ENCODE measurements around the gene PI3. TPM values are rescaled to one million over a fixed set of nuclear protein-coding genes. Genes with fewer than 3 reads are reported as not detected.

The PI3 gene
- total and polyA plus RNA-seq, 2 experiments from 2014 or later: not detected

- TF ChIP-seq CTCF (conservative IDR thresholded peaks at IDR 0.05; ENCODE audit: low read depth in 2 of 2) (no peak), CREB1 (CRISPR knock-in tag; IDR thresholded peaks at IDR 0.05; ENCODE audit: low read depth) (no peak), POLR2AphosphoS5 (IDR thresholded peaks at IDR 0.05; ENCODE audit: low read depth) (no peak), ETS1 (IDR thresholded peaks at IDR 0.05) (no peak), ZNF331 (CRISPR knock-in tag; IDR thresholded peaks at IDR 0.05; ENCODE audit: low read depth) (no peak), NANOG (IDR thresholded peaks at IDR 0.05; ENCODE audit: borderline replicate concordance) (no peak), STAT1 (IDR thresholded peaks at IDR 0.05; ENCODE audit: unreplicated experiment) (no peak)
These were observed 9.8 kb upstream of the PI3 start (continued) for GRCh38 chr20:45164906-45165305.

- Histone ChIP-seq H3K4me2 (no peak overlapping the region), H3K4me1 (ENCODE audit: insufficient read depth) (no peaks in the 10 kb centered on the region), H3K9me2 (ENCODE audit: insufficient read depth) (peaks cover 6% of the 10 kb centered on the region; the same call in 1 of the 2 replicates), H3K27ac (ENCODE audit: low read depth) (no peak overlapping the region), H4K20me1 (replicated peaks; ENCODE audit: insufficient read depth) (no peaks in the 10 kb centered on the region), H3K36me3 (ENCODE audit: insufficient read depth) (no peaks in the 10 kb centered on the region), H3F3A (replicated peaks; ENCODE audit: low read depth) (no peaks in the 10 kb centered on the region), H2AFZ (no peak overlapping the region), H3K27me3 (ENCODE audit: insufficient read depth) (no peaks in the 10 kb centered on the region), H3K79me2 (replicated peaks; ENCODE audit: insufficient read depth) (no peaks in the 10 kb centered on the region), H3K4me3 (no peak overlapping the region)
- H3K36me3 Mint-ChIP-seq (ENCODE audit: low read depth): no peaks in the 10 kb centered on the region
- H3K9me3 Mint-ChIP-seq: no peaks in the 10 kb centered on the region; the same call in 2 of the 3 replicates
- no peaks in the 10 kb centered on the region for H3K27me3 Mint-ChIP-seq (ENCODE audit: insufficient read depth, low read depth, poor library complexity)
- H3K4me3 Mint-ChIP-seq: no peak overlapping the region
- TF ChIP-seq ZNF114 (CRISPR knock-in tag; IDR thresholded peaks at IDR 0.05) (no peak), ZNF331 (CRISPR knock-in tag; IDR thresholded peaks at IDR 0.05; ENCODE audit: low read depth) (no peak), JUNB (IDR thresholded peaks at IDR 0.05; ENCODE audit: unreplicated experiment) (no peak), CREB1 (CRISPR knock-in tag; IDR thresholded peaks at IDR 0.05; ENCODE audit: low read depth) (no peak), EZH2 (IDR thresholded peaks at IDR 0.05; ENCODE audit: low read depth, unreplicated experiment) (no peak)
- no peak overlapping the region for H3K27ac Mint-ChIP-seq
- ATAC-seq (no peak), DNase-seq (ENCODE audit: low spot score) (no peak)
- 0 out of 3 replicates have a peak, but pooled peaks cover 2% of the 10 kb centered on the region for H3K4me1 Mint-ChIP-seq
These were observed 1.2 kb upstream of the PI3 start for GRCh38 chr20:45173522-45173921.

GRCh38 chr20:45176526-45177267 is 2.0 kb downstream of the PI3 start:
- Histone ChIP-seq H4K20me1 (replicated peaks; ENCODE audit: insufficient read depth) (no peaks in the 10 kb centered on the region), H2AFZ (peak overlapping the region; percentile 63; the same call in 1 of the 2 replicates), H3K4me2 (no peak overlapping the region), H3K4me1 (ENCODE audit: insufficient read depth) (no peaks in the 10 kb centered on the region), H3K9me2 (ENCODE audit: insufficient read depth) (peaks cover 6% of the 10 kb centered on the region; the same call in 1 of the 2 replicates), H3F3A (replicated peaks; ENCODE audit: low read depth) (no peaks in the 10 kb centered on the region), H3K27ac (ENCODE audit: low read depth) (no peak overlapping the region), H3K79me2 (replicated peaks; ENCODE audit: insufficient read depth) (no peaks in the 10 kb centered on the region), H3K4me3 (no peak overlapping the region), H3K27me3 (ENCODE audit: insufficient read depth) (no peaks in the 10 kb centered on the region), H3K36me3 (ENCODE audit: insufficient read depth) (no peaks in the 10 kb centered on the region)
- Mint-ChIP-seq H3K27me3 (ENCODE audit: insufficient read depth, low read depth, poor library complexity) (no peaks in the 10 kb centered on the region), H3K36me3 (ENCODE audit: low read depth) (no peaks in the 10 kb centered on the region), H3K27ac (no peak overlapping the region), H3K9me3 (no peaks in the 10 kb centered on the region; the same call in 2 of the 3 replicates), H3K4me1 (0 out of 3 replicates have a peak, but pooled peaks cover 2% of the 10 kb centered on the region), H3K4me3 (no peak overlapping the region)
- DNase-seq (ENCODE audit: low spot score): no peak
- no peak for ATAC-seq
- TF ChIP-seq REST (IDR thresholded peaks at IDR 0.05; ENCODE audit: unreplicated experiment): no peak
- TF ChIP-seq NANOG (IDR thresholded peaks at IDR 0.05; ENCODE audit: borderline replicate concordance): no peak
- TF ChIP-seq ETS1 (IDR thresholded peaks at IDR 0.05): no peak
- no peak for TF ChIP-seq ZNF114 (CRISPR knock-in tag; IDR thresholded peaks at IDR 0.05)
- TF ChIP-seq POLR2AphosphoS5 (IDR thresholded peaks at IDR 0.05; ENCODE audit: low read depth): no peak
- TF ChIP-seq STAT1 (IDR thresholded peaks at IDR 0.05; ENCODE audit: unreplicated experiment): no peak
- no peak for TF ChIP-seq CREB1 (CRISPR knock-in tag; IDR thresholded peaks at IDR 0.05; ENCODE audit: low read depth)
- TF ChIP-seq EZH2phosphoT487 (IDR thresholded peaks at IDR 0.05; ENCODE audit: unreplicated experiment): no peak
- no peak for TF ChIP-seq JUNB (IDR thresholded peaks at IDR 0.05; ENCODE audit: unreplicated experiment)

Measured in GM23338 (cell line).